HG03439 (cell line): ENCODE data around the gene TRMT5.

Experiments used
- ATAC-seq: cut with Tn5 transposase; IDR thresholded peaks from one replicate; pipeline ENCODE4 v1.9.1; 2021; ENCODE audit warnings: mild to moderate bottlenecking, moderate library complexity; ENCODE audit not compliant: unreplicated experiment

Gene TRMT5

DNA sequence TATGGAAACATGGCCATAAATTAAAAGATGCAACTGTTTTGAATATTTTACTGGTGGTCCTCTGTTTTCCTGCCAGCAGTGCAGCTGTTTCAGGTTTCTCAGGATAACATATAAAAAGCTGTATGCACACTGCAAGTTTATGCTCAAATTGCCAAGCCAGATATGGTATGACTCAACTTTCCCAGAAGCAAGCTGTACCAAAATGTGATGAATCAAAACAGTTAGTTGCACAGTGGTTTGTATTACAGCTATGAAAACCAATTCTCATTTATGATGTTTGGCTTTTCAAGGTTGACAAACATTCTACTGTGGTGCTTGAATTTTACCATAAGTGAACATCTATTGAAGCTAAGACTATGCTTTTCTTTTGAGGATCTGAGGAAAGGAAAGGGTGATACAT, 15.5 kb downstream of the TRMT5 start:
- no peak for ATAC-seq

DNA sequence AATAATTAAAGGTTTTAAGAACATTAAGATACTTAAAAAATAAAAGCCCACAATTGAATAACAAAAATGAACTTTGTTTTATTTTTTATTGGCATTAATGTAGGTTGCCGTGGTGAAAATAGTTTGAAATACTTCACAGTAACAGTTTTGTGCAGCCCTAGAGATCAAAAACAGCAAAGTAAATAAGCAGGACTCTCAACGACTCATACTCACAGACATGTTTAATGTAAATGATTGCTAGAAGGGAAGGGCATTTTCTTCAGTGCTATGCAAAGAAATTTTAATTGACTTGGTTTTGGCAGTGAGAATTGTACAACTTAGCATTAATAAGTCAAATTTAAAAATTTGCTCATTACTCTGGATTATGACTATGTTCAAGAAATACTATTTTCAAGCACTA, 16.0 kb downstream of the TRMT5 start:
- no peak for ATAC-seq

DNA sequence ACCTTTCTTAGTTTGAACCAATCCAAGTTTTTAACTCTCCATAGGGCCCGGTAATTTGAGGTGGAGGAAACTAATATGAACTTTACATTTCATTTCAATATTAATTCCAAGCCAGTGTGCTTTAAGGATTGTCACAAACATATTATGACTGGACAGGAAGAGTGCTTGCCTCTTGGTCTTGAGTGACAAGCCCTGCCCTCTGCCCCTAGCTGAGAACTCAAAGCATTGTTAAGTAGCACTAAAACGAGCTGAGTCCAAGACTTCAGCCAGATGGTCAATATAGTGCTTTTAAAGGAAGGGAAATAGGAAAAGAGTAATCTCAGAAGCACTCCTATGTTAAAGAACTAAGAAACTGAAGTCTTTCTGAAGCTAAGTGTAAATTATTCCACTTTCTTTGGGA, 17.1 kb downstream of the TRMT5 start:
- no peak for ATAC-seq

DNA sequence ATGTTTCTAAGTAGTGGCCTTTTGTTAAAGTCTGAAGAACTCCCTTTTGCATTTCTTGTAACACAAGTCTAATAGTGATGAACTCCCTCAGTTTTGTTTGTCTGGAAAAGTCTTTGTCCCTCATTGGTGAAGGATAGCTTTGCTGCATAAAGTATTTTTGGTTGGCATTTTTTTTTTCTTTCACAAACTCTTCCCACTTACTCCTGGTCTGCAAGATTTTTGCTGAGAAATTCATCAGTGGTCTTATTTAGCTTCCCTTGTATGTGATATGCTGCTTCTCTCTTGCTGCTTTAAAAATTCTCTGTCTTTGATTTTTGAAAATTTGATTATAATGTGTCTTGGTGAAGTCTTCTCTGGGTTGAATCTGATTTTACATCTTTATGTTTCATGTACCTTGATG, 22.7 kb downstream of the TRMT5 start:
- ATAC-seq: no peak

DNA sequence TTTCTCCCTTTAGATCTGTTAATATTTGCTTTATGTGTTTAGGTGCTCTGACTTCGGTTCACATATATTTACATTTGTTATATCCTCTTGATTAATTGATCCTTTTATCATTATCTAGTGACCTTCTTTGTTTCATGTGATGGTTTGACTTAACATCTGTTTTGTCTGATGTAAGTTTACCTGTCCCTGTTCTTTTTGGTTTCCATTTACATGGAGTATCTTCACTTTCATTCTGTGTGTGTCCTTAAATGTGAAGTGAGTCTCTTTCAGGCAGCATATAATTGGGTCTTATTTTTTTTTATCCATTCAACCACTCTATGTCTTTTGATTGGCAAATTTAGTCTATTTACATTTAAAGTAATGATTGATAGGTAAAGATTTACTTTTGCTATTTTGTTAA, 24.2 kb downstream of the TRMT5 start:
- no peak for ATAC-seq

DNA sequence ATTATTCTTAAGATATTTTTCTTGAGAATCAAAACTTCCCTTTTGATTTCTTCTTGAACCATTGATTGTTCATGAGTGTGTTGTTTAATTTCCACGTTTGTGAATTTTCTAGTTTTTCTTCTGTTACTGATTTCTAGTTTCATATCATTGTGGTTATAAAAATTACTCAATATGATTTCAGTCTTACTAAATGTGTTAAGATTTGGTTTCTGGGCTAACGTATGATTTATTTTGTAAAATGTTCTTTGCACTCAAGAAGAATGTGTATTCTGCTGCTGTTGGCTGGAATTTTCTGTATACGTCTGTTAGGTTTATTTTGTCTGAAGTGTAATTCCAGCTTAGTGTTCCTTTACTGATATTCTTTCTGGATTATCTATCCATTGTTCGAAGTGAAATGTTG, 24.7 kb downstream of the TRMT5 start:
- no peak for ATAC-seq

DNA sequence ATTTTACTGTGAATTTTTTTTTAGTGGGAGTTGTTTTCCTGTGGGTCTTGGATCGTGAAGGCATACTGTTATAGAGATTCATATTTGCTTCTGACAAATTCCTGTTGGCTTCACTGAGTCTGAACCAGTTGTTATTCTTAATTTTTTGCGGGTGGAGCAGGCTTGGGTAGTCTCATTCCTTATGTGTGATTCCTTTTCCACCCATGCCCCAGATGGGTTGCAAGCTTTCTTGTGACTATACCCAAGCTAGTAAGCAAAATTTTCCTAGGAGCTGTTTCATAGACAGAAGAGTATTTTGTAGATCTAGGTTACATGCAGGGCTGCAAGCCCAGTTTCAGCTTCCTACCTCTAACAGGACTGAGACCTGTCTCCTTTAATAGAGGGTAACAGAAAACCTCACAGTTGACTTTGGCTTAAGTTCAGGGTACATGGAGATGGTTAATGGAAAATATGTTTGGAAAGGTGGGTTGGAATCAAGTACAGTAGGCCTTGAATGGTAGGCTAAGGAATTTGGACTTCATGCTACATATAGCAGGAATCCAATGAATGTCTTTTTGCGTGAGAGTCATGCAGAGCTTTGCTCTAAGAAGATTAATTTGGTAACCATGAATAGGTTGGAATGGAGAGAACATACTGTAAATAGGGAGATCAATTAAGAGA, 29.0 kb downstream of the TRMT5 start:
- no peak for ATAC-seq

DNA sequence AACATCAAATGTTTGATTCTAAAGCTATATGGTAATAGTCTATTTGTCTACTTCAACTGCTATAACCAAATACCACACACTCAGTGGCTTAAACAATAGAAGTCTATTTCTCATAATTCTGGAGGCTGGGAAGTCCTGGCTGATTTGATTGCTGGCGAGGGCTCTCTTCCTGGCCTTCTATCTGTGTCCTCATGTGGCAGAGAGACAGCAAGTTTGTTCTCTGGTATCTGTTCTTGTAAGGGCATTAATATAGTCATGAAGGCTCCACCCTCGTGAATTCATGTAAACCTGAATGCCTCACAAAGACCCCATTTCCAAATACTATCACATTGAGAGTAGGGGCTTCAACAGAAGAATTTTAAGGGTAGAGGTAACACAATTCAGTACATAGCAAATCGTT, 34.1 kb downstream of the TRMT5 start:
- ATAC-seq: no peak

DNA sequence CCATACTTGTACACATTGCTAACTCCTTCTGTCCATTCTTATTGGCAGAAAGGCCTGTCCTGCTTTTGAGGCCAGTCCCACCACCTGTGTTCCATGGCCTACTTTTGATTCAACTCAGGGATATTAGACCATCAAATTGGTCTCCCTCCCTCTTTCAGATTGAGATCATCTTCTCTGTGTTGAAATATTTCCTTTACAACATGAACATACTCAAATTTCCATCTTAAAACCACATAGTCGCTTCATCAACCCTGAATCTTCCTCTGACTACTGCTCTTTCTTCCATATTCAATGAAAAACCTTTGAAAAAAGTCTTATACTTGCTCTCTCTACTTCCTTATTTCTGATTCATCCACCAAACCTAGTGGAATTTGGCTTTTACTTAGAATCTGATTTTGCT, 34.9 kb downstream of the TRMT5 start:
- ATAC-seq: no peak

DNA sequence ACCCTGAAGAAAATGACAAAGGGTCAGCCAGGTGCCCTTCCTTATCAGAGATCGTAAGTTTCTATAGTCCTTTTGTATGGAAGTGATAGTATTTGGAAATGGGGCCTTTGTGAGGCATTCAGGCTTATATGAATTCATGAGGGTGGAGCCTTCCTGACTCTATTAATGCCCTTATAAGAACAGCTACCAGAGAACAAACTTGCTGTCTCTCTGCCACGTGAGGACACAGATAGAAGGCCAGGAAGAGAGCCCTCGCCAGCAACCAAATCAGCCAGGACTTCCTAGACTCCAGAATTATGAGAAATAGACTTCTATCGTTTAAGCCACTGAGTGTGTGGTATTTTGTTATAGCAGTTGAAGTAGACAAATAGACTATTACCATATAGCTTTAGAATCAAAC, 36.7 kb downstream of the TRMT5 start:
- ATAC-seq: no peak

DNA sequence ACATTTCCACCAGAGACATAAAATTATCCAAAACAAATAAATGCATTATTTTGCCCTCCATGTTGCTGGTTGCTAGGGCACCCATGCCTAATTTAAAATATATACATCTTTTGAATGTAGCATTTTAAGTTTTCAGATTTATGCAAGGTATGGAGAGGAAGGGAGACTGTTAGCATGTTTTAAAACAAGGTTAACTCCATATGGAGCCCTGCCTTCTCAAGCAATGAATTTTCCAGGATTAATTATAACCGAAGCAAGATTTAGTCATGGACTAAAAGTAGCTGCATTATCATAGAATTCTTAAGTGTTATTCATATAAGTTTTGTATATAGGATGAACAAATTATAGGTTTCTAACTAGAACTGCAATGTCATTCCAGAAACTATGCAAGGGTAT, 37.2 kb downstream of the TRMT5 start:
- no peak for ATAC-seq

DNA sequence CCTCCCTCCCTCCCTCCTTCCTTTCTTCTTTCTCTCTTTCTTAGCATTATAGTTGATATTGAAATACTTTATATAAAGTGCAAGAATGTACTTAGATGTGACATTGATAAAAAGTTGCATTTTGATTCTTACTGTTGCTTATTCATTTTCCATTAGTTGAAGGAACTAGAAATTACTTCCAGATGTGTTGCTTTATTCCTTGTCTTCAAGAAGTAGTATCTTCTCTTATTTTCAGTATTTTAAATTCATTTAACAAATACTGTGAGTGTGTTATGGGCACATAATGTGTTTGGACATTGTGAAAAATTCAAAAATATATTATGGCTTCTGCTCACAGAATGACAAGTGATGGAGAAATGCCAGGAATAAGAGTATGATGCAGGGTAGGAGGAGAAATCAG, 45.6 kb downstream of the TRMT5 start:
- no peak for ATAC-seq

DNA sequence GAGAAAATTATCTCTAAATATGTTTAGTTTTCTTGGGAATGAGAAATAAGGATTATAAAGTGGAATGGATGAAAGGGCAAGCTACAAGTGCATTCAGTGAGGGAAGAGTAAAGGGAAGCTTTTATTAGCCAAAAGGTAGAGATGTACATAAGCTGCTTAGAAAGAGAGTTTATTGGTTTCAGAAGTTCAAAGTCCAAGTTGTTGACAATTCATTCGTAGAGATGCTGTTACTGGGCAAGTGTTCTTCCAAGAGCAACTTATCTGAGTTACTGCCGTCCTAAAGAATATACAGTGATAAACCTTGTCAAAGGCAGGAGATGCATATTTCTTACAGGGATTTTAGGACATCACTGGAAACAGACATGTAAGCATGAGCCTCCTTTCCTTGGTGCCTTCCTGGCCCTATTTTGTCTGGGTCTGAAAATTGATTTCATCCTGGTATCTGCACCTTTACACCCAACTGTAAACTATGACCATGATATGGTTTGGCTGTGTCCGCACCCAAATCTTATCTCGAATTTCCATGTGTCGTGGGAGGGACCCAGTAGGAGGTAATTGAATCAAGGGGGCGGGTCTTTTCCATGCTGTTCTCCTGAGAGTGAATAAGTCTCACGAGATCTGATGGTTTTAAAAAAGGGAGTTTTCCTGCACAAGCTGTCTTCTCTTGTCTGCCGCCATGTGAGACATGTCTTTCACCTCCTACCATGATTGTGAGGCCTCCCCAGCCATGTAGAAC, 46.8 kb downstream of the TRMT5 start:
- ATAC-seq: no peak

DNA sequence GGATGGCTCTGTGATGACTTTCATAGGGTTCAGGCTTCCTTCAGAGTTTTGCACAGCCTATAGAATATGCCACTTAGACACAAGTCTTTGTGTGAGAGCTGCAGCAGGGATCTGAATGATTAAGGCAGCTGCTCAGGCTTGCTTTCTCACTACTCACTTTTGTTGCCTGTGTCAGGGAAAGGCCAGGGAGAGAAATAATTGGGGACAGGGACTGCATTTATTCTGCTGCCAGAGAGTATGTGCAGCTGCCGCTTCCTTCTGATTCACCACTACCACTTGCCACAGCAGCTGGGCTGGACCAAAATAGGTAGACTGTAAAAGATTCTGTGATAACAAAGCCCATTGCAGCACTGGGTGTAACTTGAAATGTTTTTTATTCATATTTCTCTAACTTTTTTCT, 49.7 kb downstream of the TRMT5 start:
- ATAC-seq: no peak

DNA sequence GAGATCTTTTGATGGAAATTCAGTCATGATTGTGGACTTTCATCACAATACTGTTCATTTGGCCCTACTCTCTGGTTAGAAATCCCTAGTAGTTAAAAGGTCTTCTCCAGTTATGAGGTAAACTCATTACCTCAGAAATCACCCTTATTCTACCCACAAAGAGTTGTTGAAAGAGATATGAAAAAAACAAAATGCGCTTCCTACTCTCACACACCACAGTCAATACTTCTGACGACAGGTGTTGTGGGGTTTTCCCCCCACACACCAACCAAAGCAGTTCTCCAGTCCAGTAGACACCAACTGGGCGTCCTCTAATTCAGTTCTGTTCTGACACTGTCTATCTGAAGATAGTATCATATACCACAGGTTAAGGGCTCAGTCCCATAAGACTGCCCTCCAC, 54.9 kb downstream of the TRMT5 start:
- peak; percentile 95 for ATAC-seq

DNA sequence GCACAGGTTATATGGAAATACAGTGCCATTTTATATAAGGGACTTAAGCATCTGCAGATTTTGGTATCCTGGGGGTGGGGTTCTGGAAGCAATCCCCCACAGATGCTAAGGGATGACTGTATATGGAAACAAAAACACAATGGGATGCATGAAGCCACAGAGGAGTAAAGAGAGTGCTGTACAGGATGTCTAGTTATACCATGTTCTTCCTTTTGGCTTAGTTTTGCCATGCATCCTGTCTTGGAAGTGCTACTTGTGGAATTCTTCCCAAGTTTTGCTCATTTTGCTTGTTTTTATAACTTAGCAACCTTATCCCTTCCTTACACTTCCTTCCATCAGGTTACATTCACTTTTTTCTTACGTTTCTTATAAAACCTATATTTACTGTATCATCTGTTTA, 55.6 kb downstream of the TRMT5 start:
- no peak for ATAC-seq

DNA sequence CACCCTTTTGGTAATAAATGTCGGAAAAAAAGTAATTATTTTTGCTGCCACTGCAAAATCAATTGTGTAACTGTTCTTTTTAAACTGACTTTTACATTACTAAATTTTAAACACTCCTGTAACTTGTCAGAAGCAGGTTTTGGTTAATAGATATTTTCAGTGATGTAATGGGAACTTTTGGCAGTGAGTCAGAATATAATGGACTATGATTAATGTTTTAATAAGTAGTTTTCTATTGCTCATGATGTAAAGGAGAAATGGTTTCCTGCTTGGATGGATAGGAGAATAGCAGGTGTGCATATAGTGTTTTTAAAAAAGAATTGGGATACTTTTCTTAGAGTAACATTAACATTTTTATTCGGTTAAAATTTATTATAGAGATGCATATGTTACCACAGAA, 58.8 kb downstream of the TRMT5 start:
- ATAC-seq: no peak
